Skeletal muscle tissue (tissue), 4 donors: ENCODE data around the gene RBM19. TPM values are rescaled to one million over a fixed set of nuclear protein-coding genes. Genes with fewer than 3 reads are reported as not detected.

ENCODE experiments used
- H3K27ac ChIP-seq: one replicate; pipeline ENCODE4 v1.7.0; 2013; ENCODE audit warnings: mild to moderate bottlenecking, low read depth, low read length, inconsistent platforms
- H3K27me3 ChIP-seq, 3 donors: one replicate each; pipeline ENCODE4 v1.7.0; 2013; ENCODE audit warnings: low read length in 3 of 3; ENCODE audit not compliant: control insufficient read depth in 3 of 3, insufficient read depth in 3 of 3
- H3K36me3 ChIP-seq, 3 donors: one replicate each; pipeline ENCODE4 v1.7.0; 2013; ENCODE audit warnings: low read length in 3 of 3; ENCODE audit not compliant: control insufficient read depth in 3 of 3, insufficient read depth in 3 of 3
- H3K4me1 ChIP-seq, 3 donors: one replicate each; pipeline ENCODE4 v1.7.0; 2013; ENCODE audit warnings: low read length in 3 of 3, mild to moderate bottlenecking in 3 of 3; ENCODE audit not compliant: control insufficient read depth in 3 of 3, insufficient read depth in 3 of 3
- H3K4me3 ChIP-seq, 3 donors: one replicate each; pipeline ENCODE4 v1.7.0; 2013; ENCODE audit warnings: low read length in 3 of 3
- H3K9ac ChIP-seq, 3 donors: one replicate each; pipeline ENCODE4 v1.7.0; 2013; ENCODE audit warnings: low read length in 3 of 3, mild to moderate bottlenecking in 3 of 3, moderate library complexity in 2 of 3, low read depth in 1 of 3
- H3K9me3 ChIP-seq, 3 donors: one replicate each; pipeline ENCODE4 v1.7.0; 2013; ENCODE audit warnings: low read length in 3 of 3; ENCODE audit not compliant: control insufficient read depth in 3 of 3
- total RNA-seq: library from RNA; depleted of rRNA; stranded (reverse); fragments of >200 nt; gene quantifications from one replicate; pipeline ENCODE4 v1.2.3, GENCODE V29; 2014
- donor health status: Osteomylitis.

Gene RBM19
- total RNA-seq, 1 donor from 2014 or later: 12.5 TPM

- Histone ChIP-seq H3K9ac (no peak overlapping the region), H3K9me3 (no peaks in the 10 kb centered on the region), H3K4me1 (no peaks in the 10 kb centered on the region), H3K4me3 (no peak overlapping the region), H3K36me3 (no peaks in the 10 kb centered on the region), H3K27me3 (no peaks in the 10 kb centered on the region), H3K27ac (no peak overlapping the region)
These were observed 136.9 kb downstream of the RBM19 start for GRCh38 chr12:113829212-113829611.

GRCh38 chr12:113827539-113828114 lies 138.5 kb downstream of the RBM19 start:
- H3K4me1 ChIP-seq: no peaks in the 10 kb centered on the region
- no peaks in the 10 kb centered on the region for H3K27me3 ChIP-seq
- no peaks in the 10 kb centered on the region for H3K36me3 ChIP-seq
- H3K27ac ChIP-seq: no peak overlapping the region
- H3K4me3 ChIP-seq: no peak overlapping the region
- H3K9ac ChIP-seq: no peak overlapping the region
- H3K9me3 ChIP-seq: no peaks in the 10 kb centered on the region

DNA sequence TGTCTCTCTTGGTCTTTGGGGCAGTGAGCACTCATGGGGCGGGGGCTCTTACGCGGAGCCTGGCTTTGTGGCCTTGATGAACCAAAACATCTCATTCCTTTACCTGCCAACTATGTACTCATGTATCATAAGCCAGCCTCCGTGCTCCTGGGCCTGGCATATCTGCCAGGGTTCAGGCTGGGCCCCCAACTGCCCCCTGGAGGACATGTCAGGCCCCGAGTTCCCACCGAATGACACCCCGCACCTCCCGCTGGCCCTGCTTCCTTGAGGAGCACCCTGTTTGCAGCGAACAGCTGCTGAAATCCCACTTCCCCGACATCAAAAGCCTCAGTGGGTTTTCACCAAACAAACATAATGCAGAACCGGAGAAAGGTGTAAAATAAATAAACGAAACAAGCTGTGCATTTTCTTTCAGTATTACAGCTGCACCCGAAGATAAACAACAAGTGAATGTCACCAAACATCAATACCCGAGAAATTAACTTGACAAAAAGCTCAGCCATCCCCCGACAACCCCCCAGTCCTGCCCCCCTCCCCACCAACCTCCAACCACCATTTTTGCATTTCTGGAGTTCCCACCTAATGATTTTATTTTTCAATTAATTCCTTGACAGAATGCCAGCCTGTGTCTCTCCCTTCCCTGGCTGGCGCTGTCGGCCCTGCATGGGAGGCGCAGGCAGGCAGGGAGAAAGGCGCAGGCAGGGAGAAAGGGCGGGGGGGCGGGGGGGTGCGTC lies 139.2 kb downstream of the RBM19 start:
- H3K27ac ChIP-seq: no peak overlapping the region
- H3K4me1 ChIP-seq: no peaks in the 10 kb centered on the region
- no peak overlapping the region for H3K9ac ChIP-seq
- H3K36me3 ChIP-seq: peaks cover 0 to 5% (median 3%) of the 10 kb centered on the region in 3 donors
- H3K4me3 ChIP-seq: no peak overlapping the region
- no peaks in the 10 kb centered on the region for H3K27me3 ChIP-seq
- no peaks in the 10 kb centered on the region for H3K9me3 ChIP-seq

DNA sequence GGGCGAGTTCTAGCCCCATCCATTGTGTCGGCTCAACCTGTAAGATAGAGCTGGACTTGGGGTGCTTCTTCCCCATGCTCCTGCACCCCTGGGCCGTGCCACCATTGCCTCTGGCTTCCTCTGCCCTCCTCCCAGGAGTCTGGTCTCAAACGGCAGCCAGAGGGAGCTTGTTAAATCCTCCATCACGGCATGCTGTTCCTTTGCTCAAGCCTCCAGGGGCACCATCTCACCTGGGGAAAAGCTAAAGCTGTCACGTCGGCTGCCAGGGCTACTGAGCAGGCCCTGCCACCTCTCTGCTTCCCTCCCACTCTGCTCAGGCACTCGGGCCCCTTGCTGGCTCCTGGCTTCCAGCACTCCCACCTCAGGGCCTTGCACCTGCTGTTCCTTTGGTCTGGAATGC lies 140.4 kb downstream of the RBM19 start:
- Histone ChIP-seq H3K9ac (no peak overlapping the region), H3K27ac (no peak overlapping the region)

GRCh38 chr12:113823816-113824215 lies 142.3 kb downstream of the RBM19 start:
- no peak overlapping the region for H3K9ac ChIP-seq
- no peak overlapping the region for H3K4me3 ChIP-seq
- peaks cover 3 to 9% (median 6%) of the 10 kb centered on the region in 3 donors for H3K36me3 ChIP-seq
- no peaks in the 10 kb centered on the region for H3K4me1 ChIP-seq
- no peak overlapping the region for H3K27ac ChIP-seq
- H3K27me3 ChIP-seq: no peaks in the 10 kb centered on the region
- H3K9me3 ChIP-seq: no peaks in the 10 kb centered on the region

More for the DNA sequence above, 140.4 kb downstream of the RBM19 start:
- Histone ChIP-seq H3K9me3 (no peaks in the 10 kb centered on the region), H3K4me1 (no peaks in the 10 kb centered on the region), H3K27me3 (no peaks in the 10 kb centered on the region), H3K4me3 (no peak overlapping the region), H3K36me3 (peaks cover 3 to 9% (median 6%) of the 10 kb centered on the region in 3 donors)

DNA sequence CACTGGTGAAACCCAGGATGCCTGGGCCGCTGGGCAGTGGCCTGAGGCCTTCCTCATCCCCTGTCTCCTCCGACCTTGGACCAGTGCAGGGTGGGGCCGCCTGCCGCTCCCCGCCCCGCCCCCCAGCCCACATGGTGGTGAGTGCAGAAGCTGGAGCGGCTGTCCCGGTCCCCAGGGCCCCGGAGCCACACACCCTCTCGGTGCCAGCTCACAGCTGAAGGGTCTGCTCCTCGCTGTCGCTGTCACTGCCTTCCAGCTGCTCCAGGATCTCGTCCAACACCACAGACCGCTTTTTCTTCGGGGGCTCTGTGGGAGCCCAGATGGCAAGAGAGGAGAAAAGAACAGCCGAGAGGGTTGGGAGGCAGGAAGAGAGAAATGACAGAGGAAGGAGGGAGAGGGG lies 143.1 kb downstream of the RBM19 start:
- Histone ChIP-seq H3K9ac (no peak overlapping the region), H3K4me1 (no peaks in the 10 kb centered on the region), H3K4me3 (no peak overlapping the region), H3K36me3 (peaks cover 3 to 9% (median 6%) of the 10 kb centered on the region in 3 donors), H3K9me3 (no peaks in the 10 kb centered on the region), H3K27me3 (no peaks in the 10 kb centered on the region), H3K27ac (no peak overlapping the region)

DNA sequence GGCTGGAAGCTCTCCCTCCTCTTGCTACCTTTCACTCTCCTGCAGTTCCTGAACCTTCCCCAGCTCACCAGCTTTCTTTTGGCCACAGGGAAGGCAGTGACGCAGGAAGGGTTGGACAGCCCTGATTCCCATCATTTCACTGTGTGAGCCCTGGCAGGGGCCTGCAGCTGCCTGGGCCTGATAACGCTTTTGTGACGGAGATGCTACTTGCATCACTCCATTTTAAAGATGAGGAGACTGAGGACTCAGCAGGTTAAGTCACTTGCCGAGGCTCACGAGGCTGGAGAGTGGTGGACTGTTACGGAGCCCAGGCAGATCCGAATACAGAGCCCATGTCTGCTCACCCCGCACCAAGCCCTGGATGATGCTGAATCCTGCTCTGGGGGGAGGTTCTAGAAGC lies 145.3 kb downstream of the RBM19 start:
- no peaks in the 10 kb centered on the region for H3K4me1 ChIP-seq
- no peaks in the 10 kb centered on the region for H3K27me3 ChIP-seq
- H3K36me3 ChIP-seq: peaks cover 8 to 12% (median 10%) of the 10 kb centered on the region in 3 donors
- no peak overlapping the region for H3K4me3 ChIP-seq
- no peak overlapping the region for H3K9ac ChIP-seq
- no peak overlapping the region for H3K27ac ChIP-seq
- no peaks in the 10 kb centered on the region for H3K9me3 ChIP-seq

DNA sequence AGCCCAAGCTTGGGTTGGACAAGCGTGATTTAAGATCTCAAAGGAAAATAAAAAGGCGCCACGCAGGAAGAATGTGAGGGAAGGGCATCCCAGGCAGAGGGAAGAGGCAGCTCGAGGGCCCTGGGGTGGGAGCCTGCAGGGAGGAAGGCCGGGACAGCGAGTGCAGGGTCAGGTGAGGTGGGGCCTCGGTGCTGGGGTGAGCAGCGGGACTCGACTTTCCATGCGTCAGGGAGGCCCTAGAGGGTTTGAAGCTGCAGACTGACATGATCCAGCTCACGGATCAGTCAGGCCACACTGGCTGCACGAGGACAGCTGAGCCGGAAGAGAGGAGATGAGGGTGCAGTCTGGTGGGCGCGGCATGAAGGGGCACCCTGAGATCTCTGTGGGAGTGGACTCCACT lies 145.8 kb downstream of the RBM19 start:
- no peak overlapping the region for H3K9ac ChIP-seq
- H3K4me3 ChIP-seq: no peak overlapping the region
- H3K36me3 ChIP-seq: peaks cover 8 to 12% (median 10%) of the 10 kb centered on the region in 3 donors
- H3K9me3 ChIP-seq: no peaks in the 10 kb centered on the region
- H3K27ac ChIP-seq: no peak overlapping the region
- no peaks in the 10 kb centered on the region for H3K27me3 ChIP-seq
- no peaks in the 10 kb centered on the region for H3K4me1 ChIP-seq

- Histone ChIP-seq H3K9ac (no peak overlapping the region), H3K4me3 (no peak overlapping the region), H3K36me3 (peaks cover 8 to 12% (median 10%) of the 10 kb centered on the region in 3 donors), H3K4me1 (no peaks in the 10 kb centered on the region), H3K27me3 (no peaks in the 10 kb centered on the region), H3K27ac (no peak overlapping the region), H3K9me3 (no peaks in the 10 kb centered on the region)
These were observed 146.6 kb downstream of the RBM19 start for GRCh38 chr12:113819495-113819894.

DNA sequence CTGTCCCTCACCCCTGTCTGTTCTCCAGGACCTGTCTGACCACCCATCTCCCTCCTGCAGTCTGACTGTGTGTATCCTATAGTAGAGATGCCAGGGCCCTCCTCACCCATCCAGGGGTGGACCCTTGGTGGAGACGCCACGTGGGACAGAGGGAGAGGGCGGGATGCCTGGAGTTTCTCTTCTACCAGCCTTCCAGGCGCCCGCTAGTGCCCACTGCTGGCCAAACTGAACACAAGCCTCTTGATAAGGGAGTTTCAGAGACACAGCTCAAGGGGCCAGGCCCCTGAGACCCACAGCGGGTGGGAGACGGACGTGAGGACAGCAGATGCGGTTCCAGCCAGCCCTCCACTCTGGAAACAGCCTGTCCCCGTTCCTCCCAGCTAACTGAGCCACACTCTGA lies 147.3 kb downstream of the RBM19 start:
- H3K9ac ChIP-seq: no peak overlapping the region
- H3K27ac ChIP-seq: no peak overlapping the region
- peaks cover 8 to 12% (median 10%) of the 10 kb centered on the region in 3 donors for H3K36me3 ChIP-seq
- no peaks in the 10 kb centered on the region for H3K27me3 ChIP-seq
- no peaks in the 10 kb centered on the region for H3K4me1 ChIP-seq
- no peak overlapping the region for H3K4me3 ChIP-seq
- no peaks in the 10 kb centered on the region for H3K9me3 ChIP-seq
